ENCODE results near the gene PFKFB1. TPM values are rescaled to one million over a fixed set of nuclear protein-coding genes. Genes with fewer than 3 reads are reported as not detected.

The PFKFB1 gene
- 1.5 and 2.1 TPM in 2 replicates for total RNA-seq
- polyA plus RNA-seq: 0.59 and 1.4 TPM in 2 replicates

DNA sequence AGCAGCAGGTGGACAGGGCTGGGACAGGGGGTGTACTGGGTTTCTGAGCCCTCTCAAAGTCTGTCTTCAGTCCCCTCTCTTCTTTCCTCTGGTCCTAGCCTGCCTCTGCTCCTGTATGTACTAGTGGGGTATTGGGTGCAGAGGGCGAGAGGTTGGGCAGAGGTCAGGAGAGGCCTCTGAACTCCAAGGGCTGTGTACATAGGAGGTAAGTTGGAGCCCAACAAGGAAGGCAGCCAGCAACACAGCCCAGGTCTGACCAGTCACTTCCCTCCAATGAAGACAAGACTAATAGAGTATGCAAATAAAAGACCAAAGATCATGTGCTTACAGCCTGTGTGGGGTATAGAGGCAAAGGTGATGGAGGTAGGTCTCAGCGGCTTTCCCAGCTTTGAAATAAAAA, at the start of gene PFKFB1:
Gene PFKFB1 (minus strand): TSS at position 90 of the 400 bp plus-strand sequence. CDS start 181 bp downstream, outside the sequence.
- WGBS (ENCODE audit: low lambda C conversion rate, missing lambda C conversion rate): 69% methylated on average over 2 of the region's 2 CpGs
- Histone ChIP-seq H4K20me1 (ENCODE audit: insufficient read depth, poor library complexity, severe bottlenecking) (no peaks in the 10 kb centered on the region), H3K4me3 (no peak within 1 kb of the TSS), H3K27ac (no peak within 1 kb of the TSS), H3K9me2 (replicated peaks; ENCODE audit: insufficient read depth) (no peaks in the 10 kb centered on the region), H2AFZ (no peak within 1 kb of the TSS), H3K4me2 (no peak within 1 kb of the TSS), H3K36me3 (replicated peaks; ENCODE audit: insufficient read depth, low read depth) (no peaks in the 10 kb centered on the region), H3K79me2 (no peaks in the 10 kb centered on the region), H3K9me3 (ENCODE audit: low read depth) (no peaks in the 10 kb centered on the region), H3K27me3 (no peaks in the 10 kb centered on the region), H3K4me1 (ENCODE audit: insufficient read depth) (no peaks in the 10 kb centered on the region)
- no peak for DNase-seq (ENCODE audit: low spot score)
- TF ChIP-seq EZH2phosphoT487 (IDR thresholded peaks at IDR 0.05; ENCODE audit: low read depth, severe bottlenecking, unreplicated experiment) (no peak), EZH2 (IDR thresholded peaks at IDR 0.05; ENCODE audit: borderline replicate concordance) (no peak)
- TF ChIP-seq, protein P1, sequence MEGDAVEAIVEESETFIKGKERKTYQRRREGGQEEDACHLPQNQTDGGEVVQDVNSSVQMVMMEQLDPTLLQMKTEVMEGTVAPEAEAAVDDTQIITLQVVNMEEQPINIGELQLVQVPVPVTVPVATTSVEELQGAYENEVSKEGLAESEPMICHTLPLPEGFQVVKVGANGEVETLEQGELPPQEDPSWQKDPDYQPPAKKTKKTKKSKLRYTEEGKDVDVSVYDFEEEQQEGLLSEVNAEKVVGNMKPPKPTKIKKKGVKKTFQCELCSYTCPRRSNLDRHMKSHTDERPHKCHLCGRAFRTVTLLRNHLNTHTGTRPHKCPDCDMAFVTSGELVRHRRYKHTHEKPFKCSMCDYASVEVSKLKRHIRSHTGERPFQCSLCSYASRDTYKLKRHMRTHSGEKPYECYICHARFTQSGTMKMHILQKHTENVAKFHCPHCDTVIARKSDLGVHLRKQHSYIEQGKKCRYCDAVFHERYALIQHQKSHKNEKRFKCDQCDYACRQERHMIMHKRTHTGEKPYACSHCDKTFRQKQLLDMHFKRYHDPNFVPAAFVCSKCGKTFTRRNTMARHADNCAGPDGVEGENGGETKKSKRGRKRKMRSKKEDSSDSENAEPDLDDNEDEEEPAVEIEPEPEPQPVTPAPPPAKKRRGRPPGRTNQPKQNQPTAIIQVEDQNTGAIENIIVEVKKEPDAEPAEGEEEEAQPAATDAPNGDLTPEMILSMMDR (IDR thresholded peaks at IDR 0.05; ENCODE audit: poor library complexity): no peak

DNA sequence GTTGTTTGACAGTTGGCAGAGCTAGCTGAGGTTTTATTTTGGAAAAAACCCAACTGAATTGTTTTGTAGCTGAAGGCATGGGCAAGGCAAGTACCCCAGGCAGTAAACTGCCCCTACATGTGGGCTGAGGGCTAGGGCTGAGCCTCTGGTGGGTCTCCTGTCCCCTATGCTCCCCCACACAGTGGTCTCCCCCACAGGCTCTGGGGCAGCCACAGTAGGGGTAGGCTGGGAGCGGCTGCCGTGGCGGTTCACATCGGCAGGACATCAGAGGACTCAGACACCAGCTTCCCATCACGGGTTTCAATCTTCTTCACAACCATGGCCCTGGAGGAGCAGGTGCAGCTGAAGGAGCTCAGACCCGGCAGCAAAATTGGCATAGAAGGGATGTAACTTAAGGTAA, 47.5 kb upstream of the PFKFB1 start:
- no peaks in the 10 kb centered on the region for H4K20me1 ChIP-seq (ENCODE audit: insufficient read depth, poor library complexity, severe bottlenecking)
- no peak overlapping the region for H2AFZ ChIP-seq
- H3K27ac ChIP-seq: no peak overlapping the region
- H3K4me2 ChIP-seq: no peak overlapping the region
- H3K36me3 ChIP-seq (replicated peaks; ENCODE audit: insufficient read depth, low read depth): no peaks in the 10 kb centered on the region
- no peaks in the 10 kb centered on the region for H3K9me3 ChIP-seq (ENCODE audit: low read depth)
- H3K4me1 ChIP-seq (ENCODE audit: insufficient read depth): no peaks in the 10 kb centered on the region
- no peak overlapping the region for H3K4me3 ChIP-seq
- H3K9me2 ChIP-seq (replicated peaks; ENCODE audit: insufficient read depth): no peaks in the 10 kb centered on the region
- TF ChIP-seq EZH2 (IDR thresholded peaks at IDR 0.05; ENCODE audit: borderline replicate concordance) (no peak), EZH2phosphoT487 (IDR thresholded peaks at IDR 0.05; ENCODE audit: low read depth, severe bottlenecking, unreplicated experiment) (no peak)
- H3K79me2 ChIP-seq: no peaks in the 10 kb centered on the region
- no peak for DNase-seq (ENCODE audit: low spot score)
- 94% methylated on average over 6 of the region's 6 CpGs for WGBS (ENCODE audit: low lambda C conversion rate, missing lambda C conversion rate)
- H3K27me3 ChIP-seq: no peaks in the 10 kb centered on the region

DNA sequence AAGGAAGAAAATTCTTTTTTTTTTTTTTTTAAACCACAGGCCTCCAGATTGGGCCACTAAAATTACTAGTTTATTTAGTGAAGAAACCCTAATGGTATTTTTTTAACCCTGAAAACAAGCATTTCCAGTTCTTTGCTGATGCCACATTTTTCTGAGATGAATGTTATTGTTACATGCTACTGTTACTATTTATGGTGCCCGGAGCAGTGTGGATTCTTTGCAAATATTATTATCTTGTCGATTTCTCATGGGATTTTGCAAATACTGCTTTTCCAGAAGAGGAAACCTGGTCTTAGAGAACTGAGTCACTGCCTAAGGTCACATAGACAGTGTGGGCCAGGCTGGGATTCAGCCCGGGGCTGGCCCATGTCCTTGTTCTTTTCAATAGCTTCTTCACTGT, 45.5 kb upstream of the PFKFB1 start:
- Histone ChIP-seq H4K20me1 (ENCODE audit: insufficient read depth, poor library complexity, severe bottlenecking) (no peaks in the 10 kb centered on the region), H3K4me1 (ENCODE audit: insufficient read depth) (no peaks in the 10 kb centered on the region), H2AFZ (no peak overlapping the region), H3K36me3 (replicated peaks; ENCODE audit: insufficient read depth, low read depth) (no peaks in the 10 kb centered on the region), H3K9me3 (ENCODE audit: low read depth) (no peaks in the 10 kb centered on the region), H3K27me3 (no peaks in the 10 kb centered on the region), H3K9me2 (replicated peaks; ENCODE audit: insufficient read depth) (no peaks in the 10 kb centered on the region), H3K4me3 (no peak overlapping the region), H3K4me2 (no peak overlapping the region), H3K27ac (no peak overlapping the region), H3K79me2 (no peaks in the 10 kb centered on the region)
- TF ChIP-seq, protein P1 (IDR thresholded peaks at IDR 0.05; ENCODE audit: poor library complexity): no peak
- TF ChIP-seq EZH2 (IDR thresholded peaks at IDR 0.05; ENCODE audit: borderline replicate concordance): no peak
- TF ChIP-seq EZH2phosphoT487 (IDR thresholded peaks at IDR 0.05; ENCODE audit: low read depth, severe bottlenecking, unreplicated experiment): no peak
- 72% methylated on average over 3 of the region's 3 CpGs for WGBS (ENCODE audit: low lambda C conversion rate, missing lambda C conversion rate)
- no peak for DNase-seq (ENCODE audit: low spot score)

DNA sequence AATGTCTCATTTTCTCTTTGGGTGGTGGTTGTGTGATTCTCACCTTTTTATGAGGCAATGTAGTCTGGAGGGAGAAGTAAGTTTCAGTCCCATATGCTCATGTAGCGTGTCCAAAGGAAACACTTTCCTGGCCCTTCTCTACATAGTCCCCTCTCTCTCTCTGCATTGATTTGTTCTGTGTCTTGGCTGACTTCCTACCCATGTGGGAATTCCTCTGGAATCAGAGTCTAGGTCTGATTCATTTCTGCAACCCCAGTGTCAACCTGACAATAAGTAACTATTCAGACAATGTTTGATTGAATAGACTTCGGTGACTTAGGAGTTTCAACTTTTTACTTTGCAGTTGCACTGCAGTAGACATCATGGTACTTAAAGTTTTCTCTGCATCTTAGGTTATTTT, 39.4 kb upstream of the PFKFB1 start:
- no peak overlapping the region for H3K4me2 ChIP-seq
- no peaks in the 10 kb centered on the region for H3K9me3 ChIP-seq (ENCODE audit: low read depth)
- 73% methylated on average over 2 of the region's 2 CpGs for WGBS (ENCODE audit: low lambda C conversion rate, missing lambda C conversion rate)
- H3K4me1 ChIP-seq (ENCODE audit: insufficient read depth): no peaks in the 10 kb centered on the region
- no peak overlapping the region for H3K27ac ChIP-seq
- TF ChIP-seq EZH2phosphoT487 (IDR thresholded peaks at IDR 0.05; ENCODE audit: low read depth, severe bottlenecking, unreplicated experiment) (no peak), EZH2 (IDR thresholded peaks at IDR 0.05; ENCODE audit: borderline replicate concordance) (no peak)
- TF ChIP-seq, protein P1 (IDR thresholded peaks at IDR 0.05; ENCODE audit: poor library complexity): no peak
- no peaks in the 10 kb centered on the region for H3K9me2 ChIP-seq (replicated peaks; ENCODE audit: insufficient read depth)
- H3K79me2 ChIP-seq: no peaks in the 10 kb centered on the region
- no peak for DNase-seq (ENCODE audit: low spot score)
- no peak overlapping the region for H3K4me3 ChIP-seq
- no peak overlapping the region for H2AFZ ChIP-seq
- no peaks in the 10 kb centered on the region for H3K36me3 ChIP-seq (replicated peaks; ENCODE audit: insufficient read depth, low read depth)
- no peaks in the 10 kb centered on the region for H3K27me3 ChIP-seq
- no peaks in the 10 kb centered on the region for H4K20me1 ChIP-seq (ENCODE audit: insufficient read depth, poor library complexity, severe bottlenecking)

Data from hepatocyte (in vitro differentiated cells).